Endodermal cell (in vitro differentiated cells): Measurements from ENCODE around the gene AGPAT3. TPM values are rescaled to one million over a fixed set of nuclear protein-coding genes. Genes with fewer than 3 reads are reported as not detected.
A peak's percentile ranks its signal among the peaks of the same experiment; 100 is the strongest.

Experiments
- DNase-seq: peaks from one replicate; pipeline ENCODE4 v3.0.0-alpha.2; 2017
- H3K27ac ChIP-seq: 2 replicates; pipeline ENCODE4 v1.5.1; 2013; ENCODE audit warnings: mild to moderate bottlenecking, low read depth, low read length, moderate library complexity
- H3K27me3 ChIP-seq: 2 replicates; pipeline ENCODE4 v1.6.1; 2013; ENCODE audit warnings: mild to moderate bottlenecking, low read length, moderate library complexity; ENCODE audit not compliant: insufficient read depth, control insufficient read depth, poor library complexity, severe bottlenecking
- H3K36me3 ChIP-seq: 2 replicates; pipeline ENCODE4 v1.7.0; 2013; ENCODE audit warnings: mild to moderate bottlenecking, low read length, moderate library complexity; ENCODE audit not compliant: control insufficient read depth, insufficient read depth
- H3K4me1 ChIP-seq: one replicate; pipeline ENCODE4 v1.7.0; 2013; ENCODE audit warnings: low read length; ENCODE audit not compliant: control insufficient read depth, insufficient read depth
- H3K4me3 ChIP-seq: 2 replicates; pipeline ENCODE4 v1.5.1; 2013; ENCODE audit warnings: mild to moderate bottlenecking, low read length, moderate library complexity
- H3K9ac ChIP-seq: 2 replicates; pipeline ENCODE4 v1.6.1; 2013; ENCODE audit warnings: mild to moderate bottlenecking, low read length, moderate library complexity; ENCODE audit not compliant: poor library complexity, severe bottlenecking; ENCODE audit errors: extremely low read depth
- H3K9me3 ChIP-seq: 2 replicates; pipeline ENCODE4 v1.6.1; 2013; ENCODE audit warnings: mild to moderate bottlenecking, low read length, moderate library complexity; ENCODE audit not compliant: control insufficient read depth
- H3K27ac Mint-ChIP-seq: 2 replicates; pipeline ENCODE4 v1.8.0; 2020; ENCODE audit warnings: mixed read lengths
- H3K27me3 Mint-ChIP-seq: 2 replicates; pipeline ENCODE4 v1.8.0; 2021; ENCODE audit warnings: mild to moderate bottlenecking, mixed read lengths; ENCODE audit not compliant: insufficient read depth
- H3K36me3 Mint-ChIP-seq: 2 replicates; pipeline ENCODE4 v1.8.0; 2020; ENCODE audit warnings: low read depth, mixed read lengths
- H3K4me1 Mint-ChIP-seq: 2 replicates; pipeline ENCODE4 v1.8.0; 2020; ENCODE audit warnings: mixed read lengths
- H3K4me3 Mint-ChIP-seq: 2 replicates; pipeline ENCODE4 v1.8.0; 2020; ENCODE audit warnings: mild to moderate bottlenecking, moderate library complexity, mixed read lengths
- H3K9me3 Mint-ChIP-seq: 2 replicates; pipeline ENCODE4 v1.8.0; 2020; ENCODE audit warnings: mild to moderate bottlenecking, mixed read lengths
- CTCF ChIP-seq: fragments of 200-600 bp; sonication (generic); conservative IDR thresholded peaks from 2 replicates; pipeline ENCODE4 v1.5.0; 2021; ENCODE audit warnings: antibody characterized with exemption, mild to moderate bottlenecking
- WGBS, 2 experiments: methylation state at CpG; one replicate each; pipeline versions ENCODE4 v1.1.5 to v1.1.7; 2013; ENCODE audit warnings: missing lambda C conversion rate in 2 of 2, mixed read lengths in 1 of 2; ENCODE audit not compliant: insufficient coverage in 1 of 2, insufficient read length in 1 of 2; 5-methylcytosine and 5-hydroxymethylcytosine counted together
- total RNA-seq, 2 donors: library from RNA; stranded (reverse); fragmentation: NEBNext Ultra II Directional in 1 of 2; extraction: Animal tissue kit (Norgen Biotek cat#: 25700) in 1 of 2; gene quantifications; 2 replicates in 1 of 2; 3 replicates in 1 of 2; pipeline ENCODE4 v1.2.1, GENCODE V29; 2021

Gene AGPAT3
- total RNA-seq, 2 donors from 2014 or later, result 44.0 to 74.4 TPM

GRCh38 chr21:44024257-44024656 is 159.2 kb downstream of the AGPAT3 start:
- Histone ChIP-seq H3K27me3 (no peaks in the 10 kb centered on the region), H3K4me3 (no peak overlapping the region), H3K9me3 (no peaks in the 10 kb centered on the region), H3K36me3 (no peaks in the 10 kb centered on the region), H3K9ac (no peak overlapping the region), H3K27ac (no peak overlapping the region), H3K4me1 (peaks cover 17% of the 10 kb centered on the region)
- TF ChIP-seq CTCF, result no peak
- no peak overlapping the region for H3K27ac Mint-ChIP-seq
- 100% methylated on average over 1 of the region's 1 CpG; no CpG with 5 or more reads in 1 of the 2 experiments for WGBS, 2 experiments
- no peaks in the 10 kb centered on the region for H3K27me3 Mint-ChIP-seq
- H3K9me3 Mint-ChIP-seq, result no peaks in the 10 kb centered on the region
- peaks cover 14% of the 10 kb centered on the region for H3K36me3 Mint-ChIP-seq
- peaks cover 29% of the 10 kb centered on the region for H3K4me1 Mint-ChIP-seq
- H3K4me3 Mint-ChIP-seq, result no peak overlapping the region
- DNase-seq, result no peak

- TF ChIP-seq CTCF, result no peak
- no peaks in the 10 kb centered on the region for H3K27me3 ChIP-seq
- Mint-ChIP-seq H3K27me3 (no peaks in the 10 kb centered on the region), H3K9me3 (no peaks in the 10 kb centered on the region), H3K27ac (peak overlapping the region; percentile 73), H3K4me1 (peaks cover 32% of the 10 kb centered on the region), H3K4me3 (no peak overlapping the region), H3K36me3 (peaks cover 16% of the 10 kb centered on the region)
- peak; percentile 61 for DNase-seq
- WGBS, 2 experiments, result 43 to 77% methylated on average over 1 to 8 of the region's 8 CpGs
- no peaks in the 10 kb centered on the region for H3K36me3 ChIP-seq
- H3K4me1 ChIP-seq, result peaks cover 17% of the 10 kb centered on the region
- H3K27ac ChIP-seq, result peak overlapping the region; percentile 47
- H3K9me3 ChIP-seq, result no peaks in the 10 kb centered on the region
- H3K9ac ChIP-seq, result no peak overlapping the region
- H3K4me3 ChIP-seq, result no peak overlapping the region
These were observed 159.9 kb downstream of the AGPAT3 start for GRCh38 chr21:44024887-44025353.

- WGBS, 2 experiments, result 96% methylated on average over 6 to 8 of the region's 8 CpGs
- no peaks in the 10 kb centered on the region for H3K9me3 Mint-ChIP-seq
These were observed 162.7 kb downstream of the AGPAT3 start for GRCh38 chr21:44027607-44028286.

More at GRCh38 chr21:44027607-44028286, 162.7 kb downstream of the AGPAT3 start:
- peaks cover 9% of the 10 kb centered on the region for H3K36me3 ChIP-seq
- H3K4me3 Mint-ChIP-seq, result no peak overlapping the region
- H3K4me3 ChIP-seq, result no peak overlapping the region
- H3K4me1 ChIP-seq, result peaks cover 14% of the 10 kb centered on the region
- H3K4me1 Mint-ChIP-seq, result peaks cover 25% of the 10 kb centered on the region
- H3K27ac ChIP-seq, result no peak overlapping the region
- H3K9ac ChIP-seq, result no peak overlapping the region
- H3K27me3 Mint-ChIP-seq, result no peaks in the 10 kb centered on the region
- H3K27ac Mint-ChIP-seq, result no peak overlapping the region
- no peak for TF ChIP-seq CTCF
- H3K36me3 Mint-ChIP-seq, result peaks cover 20% of the 10 kb centered on the region
- H3K27me3 ChIP-seq, result no peaks in the 10 kb centered on the region
- DNase-seq, result no peak
- H3K9me3 ChIP-seq, result no peaks in the 10 kb centered on the region
